HEK293 (cell line): Measurements from ENCODE around the gene EGFL8.

Source experiments
- CTCF ChIA-PET: fragments of 350-600 bp; formaldehyde crosslinking; extraction: SDS; loops from one replicate; lab custom pipeline; 2021; ENCODE audit warnings: antibody characterized with exemption; lab: Yijun Ruan, JAX
- POLR2A ChIA-PET: fragments of 300-600 bp; formaldehyde crosslinking; extraction: SDS; loops from one replicate; lab custom pipeline; 2020; ENCODE audit warnings: antibody characterized with exemption, inconsistent platforms; lab: Yijun Ruan, JAX
- H3K27ac ChIP-seq: fragments of 200-500 bp; sonication (Bioruptor generic); 2 replicates; pipeline ENCODE4 v1.5.1; 2014; ENCODE audit warnings: low read depth, low read length, control low read depth, inconsistent platforms; ENCODE audit errors: extremely low read depth
- H3K36me3 ChIP-seq, 2 experiments: fragments of 200-500 bp in 1 of 2; sonication (Bioruptor generic) in 1 of 2; 1 replicate in 1 of 2; 2 replicates in 1 of 2; pipeline ENCODE4 v1.5.1; 2014 to 2017; ENCODE audit warnings: inconsistent platforms in 2 of 2, low read length in 2 of 2; ENCODE audit not compliant: control insufficient read depth in 2 of 2, insufficient read depth in 1 of 2
- H3K4me1 ChIP-seq: fragments of 200-500 bp; sonication (Bioruptor generic); 2 replicates; pipeline ENCODE4 v1.5.1; 2014; ENCODE audit warnings: mild to moderate bottlenecking, low read length, inconsistent platforms; ENCODE audit not compliant: control insufficient read depth, insufficient read depth
- H3K4me3 ChIP-seq: 2 replicates; pipeline ENCODE4 v1.5.1; 2011; ENCODE audit warnings: low read depth, mild to moderate bottlenecking, control low read depth, low read length, moderate library complexity
- H3K9me3 ChIP-seq: fragments of 200-500 bp; sonication (Bioruptor generic); 2 replicates; pipeline ENCODE4 v1.5.1; 2014; ENCODE audit warnings: low read depth, low read length, inconsistent platforms; ENCODE audit not compliant: control insufficient read depth, insufficient read depth
- BCL6B ChIP-seq: fragments of 450-650 bp; formaldehyde crosslinking; IDR thresholded peaks from 2 replicates; pipeline ENCODE4 v1.5.1; 2017; ENCODE audit warnings: missing biosample characterization, missing genetic modification characterization
- ELK4 ChIP-seq: IDR thresholded peaks from 2 replicates; pipeline ENCODE4 v1.6.1; 2011; ENCODE audit warnings: mild to moderate bottlenecking, low read depth, low read length, borderline replicate concordance
- KLF1 ChIP-seq: fragments of 450-650 bp; formaldehyde crosslinking; IDR thresholded peaks from 2 replicates; pipeline ENCODE4 v1.5.1; 2016; ENCODE audit warnings: missing biosample characterization, missing genetic modification characterization
- MEIS1 ChIP-seq: sonication (generic); formaldehyde crosslinking; IDR thresholded peaks from 2 replicates; pipeline ENCODE4 v1.8.1; 2022; ENCODE audit warnings: missing genetic modification reagents, mild to moderate bottlenecking, borderline replicate concordance
- REPIN1 ChIP-seq: fragments of 450-650 bp; formaldehyde crosslinking; IDR thresholded peaks from 2 replicates; pipeline ENCODE4 v1.5.1; 2017; ENCODE audit warnings: missing biosample characterization, missing genetic modification characterization, low read depth
- YY2 ChIP-seq: fragments of 450-650 bp; formaldehyde crosslinking; IDR thresholded peaks from 2 replicates; pipeline ENCODE4 v1.5.1; 2016; ENCODE audit warnings: missing biosample characterization, missing genetic modification characterization
- ZBTB1 ChIP-seq: fragments of 450-650 bp; formaldehyde crosslinking; IDR thresholded peaks from 2 replicates; pipeline ENCODE4 v1.5.1; 2016; ENCODE audit warnings: missing biosample characterization, missing genetic modification characterization
- ZBTB21 ChIP-seq: fragments of 450-650 bp; formaldehyde crosslinking; IDR thresholded peaks from 2 replicates; pipeline ENCODE4 v1.5.1; 2017; ENCODE audit warnings: missing biosample characterization, missing genetic modification characterization
- ZEB2 ChIP-seq: fragments of 450-650 bp; formaldehyde crosslinking; IDR thresholded peaks from 2 replicates; pipeline ENCODE4 v1.5.1; 2016; ENCODE audit warnings: missing biosample characterization, missing genetic modification characterization
- ZNF175 ChIP-seq: fragments of 450-650 bp; formaldehyde crosslinking; IDR thresholded peaks from 2 replicates; pipeline ENCODE4 v1.5.1; 2016; ENCODE audit warnings: missing biosample characterization, missing genetic modification characterization
- ZNF19 ChIP-seq: fragments of 450-650 bp; formaldehyde crosslinking; IDR thresholded peaks from 2 replicates; pipeline ENCODE4; 2016; ENCODE audit warnings: missing biosample characterization, missing genetic modification characterization, low read depth
- ZNF223 ChIP-seq: fragments of 450-650 bp; formaldehyde crosslinking; IDR thresholded peaks from 2 replicates; pipeline ENCODE4 v1.5.1; 2016; ENCODE audit warnings: missing biosample characterization, missing genetic modification characterization
- ZNF280C ChIP-seq: fragments of 450-650 bp; formaldehyde crosslinking; IDR thresholded peaks from 2 replicates; pipeline ENCODE4 v1.5.1; 2016; ENCODE audit warnings: missing biosample characterization, missing genetic modification characterization
- ZNF423 ChIP-seq: fragments of 450-650 bp; formaldehyde crosslinking; IDR thresholded peaks from 2 replicates; pipeline ENCODE4 v1.5.1; 2016; ENCODE audit warnings: missing biosample characterization, missing genetic modification characterization
- ZNF624 ChIP-seq: fragments of 450-650 bp; formaldehyde crosslinking; IDR thresholded peaks from 2 replicates; pipeline ENCODE4 v1.5.1; 2017; ENCODE audit warnings: missing biosample characterization, missing genetic modification characterization
- ZNF692 ChIP-seq: fragments of 450-650 bp; formaldehyde crosslinking; IDR thresholded peaks from 2 replicates; pipeline ENCODE4 v1.5.1; 2016; ENCODE audit warnings: missing biosample characterization, missing genetic modification characterization
- ZNF701 ChIP-seq: fragments of 450-650 bp; formaldehyde crosslinking; IDR thresholded peaks from 2 replicates; pipeline ENCODE4 v1.5.1; 2016; ENCODE audit warnings: missing biosample characterization, missing genetic modification characterization
- ZNF747 ChIP-seq: fragments of 450-650 bp; formaldehyde crosslinking; IDR thresholded peaks from 2 replicates; pipeline ENCODE4 v1.5.1; 2016; ENCODE audit warnings: missing biosample characterization, missing genetic modification characterization
- ZNF76 ChIP-seq: fragments of 450-650 bp; formaldehyde crosslinking; IDR thresholded peaks from 2 replicates; pipeline ENCODE4; 2016; ENCODE audit warnings: low read depth, missing biosample characterization, missing genetic modification characterization, borderline replicate concordance
- ZNF777 ChIP-seq: fragments of 450-650 bp; formaldehyde crosslinking; IDR thresholded peaks from 2 replicates; pipeline ENCODE4 v1.5.1; 2017; ENCODE audit warnings: missing biosample characterization, missing genetic modification characterization, borderline replicate concordance
- ZNF792 ChIP-seq: fragments of 450-650 bp; formaldehyde crosslinking; IDR thresholded peaks from 2 replicates; pipeline ENCODE4 v1.5.1; 2016; ENCODE audit warnings: missing biosample characterization, missing genetic modification characterization
- TF ChIP-seq, protein P1 (sequence below): fragments of 450-650 bp; formaldehyde crosslinking; IDR thresholded peaks from 2 replicates; pipeline ENCODE4 v1.5.1; 2016; ENCODE audit warnings: missing biosample characterization, missing genetic modification characterization
- TF ChIP-seq, protein P2 (sequence below): fragments of 450-650 bp; formaldehyde crosslinking; IDR thresholded peaks from 2 replicates; pipeline ENCODE4; 2016; ENCODE audit warnings: missing biosample characterization, missing genetic modification characterization
- TF ChIP-seq, protein P3 (sequence below): fragments of 450-650 bp; formaldehyde crosslinking; IDR thresholded peaks from 2 replicates; pipeline ENCODE4 v1.5.1; 2016; ENCODE audit warnings: missing biosample characterization, missing genetic modification characterization
- TF ChIP-seq, protein P4 (sequence below): fragments of 450-650 bp; formaldehyde crosslinking; IDR thresholded peaks from 2 replicates; pipeline ENCODE4 v1.5.1; 2016; ENCODE audit warnings: missing biosample characterization, missing genetic modification characterization

EGFL8 gene

GRCh38 chr6:32154514-32155161, 9.8 kb upstream of the EGFL8 start (continued):
- TF ChIP-seq ZNF624 (tag by site-specific recombination) (no peak), ZNF747 (tag by site-specific recombination) (no peak), ZNF423 (tag by site-specific recombination) (peak; percentile 82)
- TF ChIP-seq, protein P1, sequence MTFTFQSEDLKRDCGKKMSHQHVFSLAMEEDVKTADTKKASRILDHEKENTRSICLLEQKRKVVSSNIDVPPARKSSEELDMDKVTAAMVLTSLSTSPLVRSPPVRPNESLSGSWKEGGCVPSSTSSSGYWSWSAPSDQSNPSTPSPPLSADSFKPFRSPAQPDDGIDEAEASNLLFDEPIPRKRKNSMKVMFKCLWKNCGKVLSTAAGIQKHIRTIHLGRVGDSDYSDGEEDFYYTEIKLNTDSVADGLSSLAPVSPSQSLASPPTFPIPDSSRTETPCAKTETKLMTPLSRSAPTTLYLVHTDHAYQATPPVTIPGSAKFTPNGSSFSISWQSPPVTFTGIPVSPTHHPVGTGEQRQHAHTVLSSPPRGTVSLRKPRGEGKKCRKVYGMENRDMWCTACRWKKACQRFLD = no peak
- TF ChIP-seq, protein P2, sequence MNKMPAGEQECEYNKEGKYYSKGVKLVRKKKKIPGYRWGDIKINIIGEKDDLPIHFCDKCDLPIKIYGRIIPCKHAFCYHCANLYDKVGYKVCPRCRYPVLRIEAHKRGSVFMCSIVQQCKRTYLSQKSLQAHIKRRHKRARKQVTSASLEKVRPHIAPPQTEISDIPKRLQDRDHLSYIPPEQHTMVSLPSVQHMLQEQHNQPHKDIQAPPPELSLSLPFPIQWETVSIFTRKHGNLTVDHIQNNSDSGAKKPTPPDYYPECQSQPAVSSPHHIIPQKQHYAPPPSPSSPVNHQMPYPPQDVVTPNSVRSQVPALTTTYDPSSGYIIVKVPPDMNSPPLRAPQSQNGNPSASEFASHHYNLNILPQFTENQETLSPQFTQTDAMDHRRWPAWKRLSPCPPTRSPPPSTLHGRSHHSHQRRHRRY (tag by site-specific recombination) = no peak

- H3K4me1 ChIP-seq = peaks cover 7% of the 10 kb centered on the region; the same call in 1 of the 2 replicates
- no peak overlapping the region for H3K4me3 ChIP-seq
- peaks cover 28 to 43% of the 10 kb centered on the region in 2 experiments for H3K36me3 ChIP-seq
- ChIA-PET POLR2A (no interaction called here), CTCF (interaction anchor here (1.8 kb wide), 1 partner anchor 39 kb away, joined by 6 read pairs; no protein-coding TSS in a partner anchor)
- no peak for TF ChIP-seq YY2
- TF ChIP-seq BCL6B = no peak
- TF ChIP-seq REPIN1 (tag by site-specific recombination) = no peak
- no peak for TF ChIP-seq ZNF223 (tag by site-specific recombination)
- TF ChIP-seq, protein P3, sequence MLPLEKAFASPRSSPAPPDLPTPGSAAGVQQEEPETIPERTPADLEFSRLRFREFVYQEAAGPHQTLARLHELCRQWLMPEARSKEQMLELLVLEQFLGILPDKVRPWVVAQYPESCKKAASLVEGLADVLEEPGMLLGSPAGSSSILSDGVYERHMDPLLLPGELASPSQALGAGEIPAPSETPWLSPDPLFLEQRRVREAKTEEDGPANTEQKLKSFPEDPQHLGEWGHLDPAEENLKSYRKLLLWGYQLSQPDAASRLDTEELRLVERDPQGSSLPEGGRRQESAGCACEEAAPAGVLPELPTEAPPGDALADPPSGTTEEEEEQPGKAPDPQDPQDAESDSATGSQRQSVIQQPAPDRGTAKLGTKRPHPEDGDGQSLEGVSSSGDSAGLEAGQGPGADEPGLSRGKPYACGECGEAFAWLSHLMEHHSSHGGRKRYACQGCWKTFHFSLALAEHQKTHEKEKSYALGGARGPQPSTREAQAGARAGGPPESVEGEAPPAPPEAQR (tag by site-specific recombination) = no peak
- TF ChIP-seq ZNF175 = no peak
- TF ChIP-seq ZNF777 (tag by site-specific recombination) = no peak
- no peak for TF ChIP-seq ZNF692 (tag by site-specific recombination)
- no peak for TF ChIP-seq ELK4
- no peak for TF ChIP-seq ZBTB21 (tag by site-specific recombination)
- no peak for TF ChIP-seq KLF1
- TF ChIP-seq MEIS1 = no peak
- no peak for TF ChIP-seq ZNF76
- no peak for TF ChIP-seq ZNF280C
- TF ChIP-seq ZBTB1 = no peak
- no peak for TF ChIP-seq ZNF19 (tag by site-specific recombination)
- TF ChIP-seq, protein P4, sequence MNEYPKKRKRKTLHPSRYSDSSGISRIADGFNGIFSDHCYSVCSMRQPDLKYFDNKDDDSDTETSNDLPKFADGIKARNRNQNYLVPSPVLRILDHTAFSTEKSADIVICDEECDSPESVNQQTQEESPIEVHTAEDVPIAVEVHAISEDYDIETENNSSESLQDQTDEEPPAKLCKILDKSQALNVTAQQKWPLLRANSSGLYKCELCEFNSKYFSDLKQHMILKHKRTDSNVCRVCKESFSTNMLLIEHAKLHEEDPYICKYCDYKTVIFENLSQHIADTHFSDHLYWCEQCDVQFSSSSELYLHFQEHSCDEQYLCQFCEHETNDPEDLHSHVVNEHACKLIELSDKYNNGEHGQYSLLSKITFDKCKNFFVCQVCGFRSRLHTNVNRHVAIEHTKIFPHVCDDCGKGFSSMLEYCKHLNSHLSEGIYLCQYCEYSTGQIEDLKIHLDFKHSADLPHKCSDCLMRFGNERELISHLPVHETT = no peak
- TF ChIP-seq ZNF792 (tag by site-specific recombination) = no peak
- no peak for TF ChIP-seq ZNF701 (tag by site-specific recombination)
- no peak for TF ChIP-seq ZEB2 (tag by site-specific recombination)
- H3K9me3 ChIP-seq = no peaks in the 10 kb centered on the region
- no peak overlapping the region for H3K27ac ChIP-seq
These were observed 7.5 kb upstream of the EGFL8 start for GRCh38 chr6:32156891-32157290.
